Thyroid gland (tissue), 4 donors: ENCODE results near the gene RRP1B.

Experiments
- CTCF ChIP-seq, 6 experiments: fragments of 200-600 bp in 3 of 6; fragments of 450-650 bp in 3 of 6; sonication (generic) in 3 of 6; IDR thresholded peaks; one replicate each; pipeline ENCODE4 v1.5.1; 2016 to 2019; ENCODE audit warnings: antibody characterized with exemption in 6 of 6, mild to moderate bottlenecking in 2 of 6, inconsistent platforms in 1 of 6, moderate library complexity in 1 of 6
- POLR2A ChIP-seq, 2 donors: fragments of 450-650 bp; IDR thresholded peaks; one replicate each; pipeline ENCODE4 v1.6.1; 2017; ENCODE audit warnings: antibody characterized with exemption in 2 of 2, mild to moderate bottlenecking in 2 of 2, moderate library complexity in 1 of 2

DNA sequence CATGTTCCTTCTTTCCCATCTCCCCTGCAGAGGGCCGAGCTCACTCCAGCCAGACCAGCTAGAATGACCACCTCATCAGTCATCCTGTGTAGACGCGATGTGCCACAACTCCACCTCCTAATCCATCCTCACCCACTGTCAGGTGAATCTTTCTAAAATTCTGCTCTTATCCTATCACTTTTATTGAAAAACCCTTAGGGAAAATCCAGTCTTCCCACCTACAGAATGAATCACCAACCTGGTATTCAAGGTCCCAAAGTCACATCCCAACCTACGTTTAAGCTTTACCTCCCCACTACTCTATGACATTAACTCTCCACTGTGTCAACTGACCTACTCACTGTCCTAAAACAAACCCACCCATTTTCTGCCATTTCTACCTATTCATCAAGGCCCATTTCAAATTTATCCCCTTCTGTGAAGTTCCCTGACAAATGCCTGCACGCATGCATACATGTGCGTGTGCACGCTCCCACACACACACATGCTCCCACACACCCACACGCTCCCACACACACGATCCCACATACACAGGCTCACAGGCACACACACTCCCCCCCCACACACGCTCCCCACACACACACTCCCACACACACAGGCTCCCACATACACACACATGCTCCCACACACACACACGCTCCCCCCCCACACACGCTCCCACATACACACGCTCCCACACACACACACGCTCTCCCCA, 27.8 kb upstream of the RRP1B start:
- no peak for TF ChIP-seq CTCF (IDR thresholded peaks at IDR 0.05)
- no peak for TF ChIP-seq POLR2A (IDR thresholded peaks at IDR 0.05)
